ENCODE results near the gene CES4A.
"Not testable (repeated sequence)": the region's sequence is repeated elsewhere in the genome, so short reads cannot be mapped to it uniquely, and the experiment has no call there.

Gene CES4A

GRCh38 chr16:66988197-66988788, at the start of gene CES4A:
CES4A (plus strand) TSS chr16:66988589; CDS start chr16:66988773, 184 bp downstream.
- DNase-seq, result no peak

GRCh38 chr16:66939366-66939765, 49.0 kb upstream of the CES4A start:
- no peak for DNase-seq

DNA sequence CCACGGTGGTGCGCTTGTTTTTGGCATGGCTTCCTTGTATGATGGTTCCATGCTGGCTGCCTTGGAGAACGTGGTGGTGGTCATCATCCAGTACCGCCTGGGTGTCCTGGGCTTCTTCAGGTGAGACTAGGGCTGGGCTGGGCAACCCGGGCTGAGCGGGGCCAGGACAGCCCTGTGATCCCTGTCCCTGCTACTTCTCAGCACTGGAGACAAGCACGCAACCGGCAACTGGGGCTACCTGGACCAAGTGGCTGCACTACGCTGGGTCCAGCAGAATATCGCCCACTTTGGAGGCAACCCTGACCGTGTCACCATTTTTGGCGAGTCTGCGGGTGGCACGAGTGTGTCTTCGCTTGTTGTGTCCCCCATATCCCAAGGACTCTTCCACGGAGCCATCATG, 48.2 kb upstream of the CES4A start:
- no peak for DNase-seq

DNA sequence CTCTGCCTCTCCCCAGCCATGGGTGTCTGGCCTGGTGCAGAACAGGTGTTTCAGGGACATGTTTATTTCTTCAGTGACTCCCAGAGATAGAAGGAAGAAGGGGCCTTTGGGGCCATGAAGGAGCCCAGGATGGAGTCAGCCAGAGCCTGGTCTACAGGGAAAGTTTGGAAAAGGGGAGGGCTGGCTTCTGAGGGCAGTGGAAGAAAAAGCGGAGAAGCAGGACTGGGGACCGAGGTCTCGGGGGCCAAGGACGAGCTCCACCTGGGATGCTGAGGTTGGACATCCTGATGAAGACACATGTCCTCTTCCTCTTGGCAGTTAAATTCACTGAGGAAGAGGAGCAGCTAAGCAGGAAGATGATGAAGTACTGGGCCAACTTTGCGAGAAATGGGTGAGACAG, 45.4 kb upstream of the CES4A start:
- no peak for DNase-seq

DNA sequence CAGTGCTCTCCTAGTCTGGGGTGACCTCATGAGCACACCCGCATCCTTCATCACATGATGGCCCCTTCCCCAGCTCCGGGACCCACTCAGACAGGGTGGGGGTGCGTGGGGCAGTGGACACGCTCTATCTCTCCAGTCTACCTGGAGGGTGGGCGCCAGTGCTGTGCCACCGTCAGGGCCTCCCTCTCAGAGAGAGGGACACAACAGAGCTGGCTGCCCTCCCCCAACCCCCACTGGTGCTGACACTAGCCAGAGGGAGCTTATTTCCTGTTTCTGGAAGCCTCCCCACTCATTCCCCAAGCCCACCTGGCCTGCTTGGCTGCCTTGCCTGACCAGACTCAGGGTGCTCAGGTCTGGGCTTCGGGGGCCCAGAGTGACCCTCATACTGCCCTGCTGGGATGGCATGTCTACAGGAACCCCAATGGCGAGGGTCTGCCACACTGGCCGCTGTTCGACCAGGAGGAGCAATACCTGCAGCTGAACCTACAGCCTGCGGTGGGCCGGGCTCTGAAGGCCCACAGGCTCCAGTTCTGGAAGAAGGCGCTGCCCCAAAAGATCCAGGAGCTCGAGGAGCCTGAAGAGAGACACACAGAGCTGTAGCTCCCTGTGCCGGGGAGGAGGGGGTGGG, 44.8 kb upstream of the CES4A start:
- no peak for DNase-seq

DNA sequence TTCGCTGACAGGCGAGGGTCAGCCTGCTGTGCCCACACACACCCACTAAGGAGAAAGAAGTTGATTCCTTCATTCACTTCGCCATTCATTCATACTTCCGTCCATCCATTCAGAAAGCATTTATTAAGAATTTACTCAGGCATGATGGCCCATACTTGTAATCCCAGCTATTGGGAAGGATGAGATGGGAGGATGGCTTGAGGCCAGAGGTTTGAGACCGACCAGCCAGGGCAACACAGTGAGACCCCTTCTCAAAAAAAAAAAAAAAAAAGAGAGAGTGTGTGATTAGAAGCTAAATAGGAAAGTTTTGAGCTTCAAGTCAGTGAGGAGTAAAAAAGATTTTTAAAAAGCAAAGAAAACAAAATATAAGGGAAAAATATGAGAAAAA, 44.3 kb upstream of the CES4A start:
- DNase-seq, result no peak

- DNase-seq, result not testable (repeated sequence)
Observed at GRCh38 chr16:66944971-66945370, 43.4 kb upstream of the CES4A start.

GRCh38 chr16:66945939-66946338, 42.5 kb upstream of the CES4A start:
- DNase-seq, result no peak

DNA sequence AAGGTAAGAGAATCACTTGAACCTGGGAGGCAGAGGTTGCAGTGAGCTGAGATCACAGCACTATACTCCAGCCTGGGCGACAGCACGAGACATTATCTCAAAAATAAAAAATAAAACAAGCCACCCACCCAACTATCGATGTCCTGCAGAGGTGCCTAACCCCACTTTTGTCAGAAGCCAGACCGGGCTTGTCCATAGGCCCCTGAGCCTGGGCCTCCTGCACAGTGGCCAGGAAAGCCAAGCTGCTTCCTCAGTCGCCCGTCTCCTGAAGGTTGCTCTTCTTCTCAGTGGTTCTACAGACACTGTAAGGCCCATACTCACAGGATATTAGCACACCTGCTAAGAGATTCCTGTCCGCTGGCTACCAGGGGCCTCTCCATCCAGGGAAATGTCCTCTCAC, 41.8 kb upstream of the CES4A start:
- no peak for DNase-seq

DNA sequence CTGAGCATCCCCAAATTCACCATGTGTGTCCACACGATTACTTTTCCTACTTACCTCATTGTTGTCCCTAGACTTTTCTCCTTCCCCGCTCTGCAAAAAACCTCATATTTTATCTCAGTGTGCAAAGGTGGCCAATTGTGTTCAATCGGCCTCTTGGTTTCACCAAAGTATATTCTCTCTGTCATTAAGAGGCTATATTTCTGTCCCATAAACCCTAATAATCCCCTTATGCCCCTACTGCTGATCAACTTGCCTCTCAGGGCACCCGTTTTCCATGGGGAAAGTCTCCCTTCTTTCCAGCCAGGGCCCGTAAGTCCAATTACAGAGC, 41.5 kb upstream of the CES4A start:
- DNase-seq, result no peak

DNA sequence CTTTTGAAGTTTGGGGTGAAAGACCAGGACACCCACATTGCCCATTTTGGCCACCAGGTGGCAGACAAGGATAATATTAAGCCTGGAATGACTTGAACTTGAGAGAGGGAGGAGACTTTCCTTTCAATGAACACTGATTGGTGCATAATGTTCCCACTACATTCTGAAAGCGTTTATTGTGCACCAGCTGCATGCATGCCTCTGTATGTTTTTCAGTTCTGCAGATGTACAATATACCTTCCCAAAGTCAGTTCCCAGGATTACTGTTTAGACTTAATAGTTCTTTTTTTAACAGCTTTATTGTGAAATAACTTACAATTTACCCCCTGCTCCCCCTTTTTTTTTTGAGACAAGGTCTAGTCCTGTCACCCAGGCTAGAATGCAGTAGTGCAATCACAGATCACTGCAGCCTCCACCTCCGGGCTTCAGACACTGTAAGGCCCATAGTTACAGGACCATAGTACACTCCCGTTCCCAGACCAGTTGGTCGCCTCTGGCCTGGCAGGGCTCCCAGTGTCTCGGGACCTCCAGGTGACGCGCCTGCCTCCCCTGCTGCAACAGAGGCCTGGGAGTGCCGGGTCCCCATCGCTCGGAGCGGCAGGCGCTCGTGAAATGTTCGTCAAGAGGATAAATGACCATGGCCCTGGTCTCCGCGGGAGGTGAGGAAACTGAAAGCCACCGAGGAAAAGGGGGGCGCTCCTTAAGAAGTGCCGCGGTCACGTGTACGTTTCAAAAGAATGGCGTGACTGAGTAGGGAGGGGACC, 40.9 kb upstream of the CES4A start:
- DNase-seq, result no peak

- no peak for DNase-seq
Observed at GRCh38 chr16:66948134-66948836, 40.1 kb upstream of the CES4A start.

- no peak for DNase-seq
Observed at GRCh38 chr16:66948837-66949225, 39.6 kb upstream of the CES4A start.

GRCh38 chr16:66949472-66949871, 38.9 kb upstream of the CES4A start:
- DNase-seq, result no peak

- DNase-seq, result no peak
Observed at GRCh38 chr16:66950437-66950836, 38.0 kb upstream of the CES4A start.

DNA sequence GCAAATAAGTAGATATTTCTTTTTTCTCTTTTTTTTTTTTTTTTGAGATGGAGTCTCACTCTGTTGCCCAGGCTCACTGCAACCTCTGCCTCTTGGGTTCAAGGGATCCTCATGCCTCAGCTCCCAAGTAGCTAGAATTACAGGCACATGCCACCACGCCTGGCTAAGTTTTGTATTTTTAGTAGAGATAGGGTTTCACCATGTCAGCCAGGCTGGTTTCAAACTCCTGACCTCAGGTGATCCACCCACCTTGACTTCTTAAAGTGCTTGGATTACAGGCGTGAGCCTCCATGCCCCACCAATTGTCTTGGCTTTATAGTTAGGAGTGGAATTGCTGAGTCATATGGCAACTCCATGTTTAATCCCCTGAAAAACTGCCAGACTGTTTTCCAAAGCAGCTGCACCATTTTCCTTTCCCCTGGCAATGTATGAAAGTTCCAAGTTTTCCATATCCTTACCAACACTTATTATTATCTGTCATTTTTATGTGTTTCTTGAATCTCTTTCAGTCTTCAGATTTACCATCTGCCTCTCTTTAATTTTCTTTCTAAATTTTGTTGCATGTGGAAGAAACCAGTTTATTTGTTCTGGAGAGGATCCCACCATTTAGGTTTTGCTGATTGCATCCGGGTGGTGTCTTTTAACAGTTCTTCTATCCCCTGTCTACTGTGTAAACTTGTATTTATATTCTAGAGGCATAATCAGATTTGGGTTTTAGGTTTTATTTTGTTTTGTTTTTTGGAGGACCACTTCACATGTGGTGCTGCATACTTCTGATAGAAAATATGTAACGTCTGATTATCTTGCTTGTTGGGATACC, 37.2 kb upstream of the CES4A start:
- DNase-seq, result no peak

DNA sequence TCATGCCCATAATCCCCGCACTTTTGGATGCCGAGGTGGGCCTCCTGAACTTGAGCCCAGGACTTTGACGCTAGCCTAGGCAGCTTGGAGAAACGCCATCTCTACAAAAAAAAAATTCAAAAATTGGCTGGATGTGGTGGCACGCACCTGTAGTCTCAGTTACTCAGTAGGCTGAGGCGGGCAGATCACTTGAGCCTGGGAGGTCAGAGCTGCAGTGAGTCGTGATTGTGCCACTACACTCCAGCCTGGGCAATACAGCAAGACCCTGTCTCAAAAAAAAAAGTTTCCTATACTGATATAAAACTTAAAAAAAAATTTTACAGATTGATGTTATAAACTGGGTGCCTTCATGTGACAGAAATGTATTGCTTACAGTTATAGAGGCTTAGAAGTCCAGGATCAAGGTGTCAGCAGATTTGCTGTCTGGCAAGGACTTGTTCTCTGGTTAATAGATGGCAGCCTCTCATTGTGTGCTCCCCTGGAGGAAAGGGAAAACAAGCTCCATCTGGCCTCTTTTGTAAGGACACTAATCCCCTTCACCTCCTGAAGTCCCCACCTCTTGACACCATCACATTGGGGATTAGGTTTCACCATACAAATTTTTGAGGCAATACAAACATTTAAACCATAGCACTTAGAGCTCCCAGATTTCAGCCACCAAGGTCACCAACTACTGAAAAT, 35.8 kb upstream of the CES4A start:
- no peak for DNase-seq

- DNase-seq, result no peak
Observed at GRCh38 chr16:66953462-66954096, 34.8 kb upstream of the CES4A start.

DNA sequence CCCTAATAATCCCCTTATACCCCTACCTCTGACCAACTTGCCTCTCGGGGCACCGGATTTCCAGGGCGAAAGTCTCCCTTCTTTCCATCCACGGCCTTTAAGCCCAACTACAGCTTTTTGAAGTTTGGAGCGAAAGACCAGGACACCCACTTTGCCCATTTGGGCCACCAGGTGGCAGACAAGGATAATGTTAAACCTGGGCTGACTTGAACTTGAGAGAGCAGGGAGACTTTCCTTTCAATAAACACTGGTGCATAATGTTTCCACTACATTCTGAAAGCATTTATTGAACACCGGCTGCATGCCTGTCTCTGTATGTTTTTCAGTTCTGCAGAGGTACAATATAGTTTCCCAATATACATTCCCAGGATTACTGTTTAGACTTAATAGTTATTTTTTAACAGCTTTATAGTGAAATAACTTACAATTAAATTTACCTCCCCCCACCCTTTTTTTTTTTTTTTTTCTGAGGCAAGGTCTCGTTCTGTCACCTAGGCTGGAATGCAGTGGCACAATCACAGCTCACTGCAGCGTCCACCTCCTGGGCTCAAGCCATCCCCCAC, 34.2 kb upstream of the CES4A start:
- no peak for DNase-seq

GRCh38 chr16:66955363-66956153, 32.8 kb upstream of the CES4A start:
- not testable (repeated sequence) for DNase-seq

DNA sequence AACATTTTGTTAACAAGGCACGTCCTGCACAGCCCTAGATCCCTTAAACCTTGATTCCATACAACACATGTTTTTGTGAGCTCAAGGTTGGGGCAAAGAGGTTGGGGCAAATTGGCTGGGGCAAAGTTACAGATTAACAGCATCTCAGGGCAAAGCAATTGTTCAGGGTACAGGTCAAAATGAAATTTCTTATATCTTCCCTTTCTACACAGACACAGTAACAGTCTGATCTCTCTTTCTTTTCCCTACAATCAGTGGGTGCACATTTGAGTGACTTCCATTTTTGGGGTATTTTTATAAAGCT, 32.3 kb upstream of the CES4A start:
- not testable (repeated sequence) for DNase-seq

All from cortex of kidney (tissue), 1 donor.